SIG-M5 treated with dmso at 0.1 percent for 504 hours (cell line): ENCODE measurements around the gene DDX39B.

Experiments used
- DNase-seq: peaks from one replicate; lab custom pipeline; 2025; ENCODE audit not compliant: unreplicated experiment; lab: John Stamatoyannopoulos, UW

DDX39B gene

GRCh38 chr6:31575952-31576685 is 34.3 kb upstream of the DDX39B start:
- no peak for DNase-seq

GRCh38 chr6:31575335-31575901 is 33.6 kb upstream of the DDX39B start, which contains the start of gene TNF:
TSS of gene TNF (plus strand) at chr6:31575565. CDS start at chr6:31575742, 177 bp downstream.
- peak; percentile 93 for DNase-seq

- no peak for DNase-seq
Observed at GRCh38 chr6:31574106-31575061, 32.6 kb upstream of the DDX39B start.

- no peak for DNase-seq
Observed at GRCh38 chr6:31573239-31574105, 31.7 kb upstream of the DDX39B start.

- DNase-seq: no peak
Observed at GRCh38 chr6:31572041-31572911, 30.5 kb upstream of the DDX39B start, which contains the start of gene LTA. TSS of gene LTA (plus strand) at chr6:31572289. CDS start at chr6:31572743, 454 bp downstream.

- DNase-seq: no peak
Observed at GRCh38 chr6:31569861-31570536, 28.2 kb upstream of the DDX39B start.

GRCh38 chr6:31568537-31568961 is 26.7 kb upstream of the DDX39B start:
- DNase-seq: peak; percentile 76

- no peak for DNase-seq
Observed at GRCh38 chr6:31567531-31568370, 25.9 kb upstream of the DDX39B start.

GRCh38 chr6:31560697-31561058 is 18.9 kb upstream of the DDX39B start:
- DNase-seq: no peak

GRCh38 chr6:31559958-31560696 is 18.3 kb upstream of the DDX39B start:
- peak; percentile 94 for DNase-seq

GRCh38 chr6:31559606-31559957 is 17.8 kb upstream of the DDX39B start:
- DNase-seq: no peak

GRCh38 chr6:31558631-31559500 is 17.1 kb upstream of the DDX39B start:
- peak; percentile 100 for DNase-seq

- no peak for DNase-seq
Observed at GRCh38 chr6:31558318-31558625, 16.5 kb upstream of the DDX39B start.

- DNase-seq: no peak
Observed at GRCh38 chr6:31557443-31558317, 15.9 kb upstream of the DDX39B start.

GRCh38 chr6:31556307-31556706 is 14.5 kb upstream of the DDX39B start:
- no peak for DNase-seq

- DNase-seq: peak; percentile 82
Observed at GRCh38 chr6:31551371-31551770, 9.6 kb upstream of the DDX39B start.
